ENCODE data around the gene ALDH1B1.

Gene ALDH1B1

DNA sequence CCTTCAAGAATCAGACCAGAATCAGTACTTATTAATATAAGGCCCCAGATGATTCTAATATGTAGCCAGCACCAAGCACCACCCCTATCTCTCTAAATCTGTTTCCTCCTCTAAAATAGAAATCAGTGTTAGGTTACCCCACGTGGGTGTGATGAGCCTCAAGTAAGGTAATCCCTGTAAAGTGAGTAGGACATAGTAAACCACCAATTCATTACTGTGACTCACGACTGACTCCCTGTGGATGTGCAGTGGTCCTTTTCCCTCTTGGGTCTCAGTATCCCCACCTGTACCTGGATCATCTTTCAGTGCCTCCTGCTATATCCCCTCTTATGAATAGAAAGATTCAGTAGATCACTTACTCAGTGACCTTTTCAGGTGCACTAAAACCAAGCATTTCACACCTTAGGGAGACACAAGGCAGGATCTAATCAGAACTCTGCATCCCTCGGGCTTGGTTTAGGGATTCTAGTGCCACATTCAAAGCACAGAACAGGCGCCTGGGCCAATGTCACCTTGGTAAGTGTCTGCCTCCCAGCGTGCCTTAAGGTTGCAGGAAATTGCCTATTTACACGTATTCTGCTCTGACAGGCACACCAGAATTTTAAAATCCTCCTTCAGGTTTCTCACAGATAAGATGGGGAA is 12.2 kb upstream of the ALDH1B1 start:
- no peak for DNase-seq (ENCODE audit: low read depth)

DNA sequence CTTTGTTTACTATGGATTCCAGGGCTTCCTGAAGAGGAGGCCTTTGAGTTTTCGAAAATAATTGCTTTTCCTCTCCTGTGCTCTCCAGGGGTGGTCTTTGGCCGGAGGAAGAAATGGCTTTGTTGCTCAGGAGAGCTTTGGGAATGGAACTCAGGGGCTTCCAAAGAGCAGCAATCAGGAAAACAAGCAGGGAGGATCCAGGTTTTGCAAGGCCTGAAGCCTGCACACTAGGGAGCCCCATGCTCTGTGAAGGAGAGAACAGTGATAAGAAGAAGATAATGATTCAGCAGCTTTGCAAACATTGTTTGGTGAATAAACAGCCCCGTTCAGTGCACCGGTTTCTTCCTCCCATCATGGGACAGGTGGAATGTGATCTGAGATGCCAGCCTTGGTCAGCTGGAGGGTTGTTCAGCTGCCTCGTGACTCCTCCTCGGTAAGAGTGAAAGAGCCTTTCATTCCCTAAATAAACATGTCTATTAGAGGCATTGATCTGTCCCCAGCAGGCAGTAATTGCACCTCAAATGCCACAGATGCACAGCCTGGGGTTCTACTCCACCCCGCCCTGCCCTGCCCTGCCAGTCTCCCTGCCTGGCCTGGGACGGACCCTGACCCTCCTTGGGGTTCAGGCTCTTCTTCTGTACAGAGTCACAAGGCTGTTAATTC is 11.5 kb upstream of the ALDH1B1 start:
- H3K4me3 ChIP-seq (ENCODE audit: low read depth, low read length) = no peak overlapping the region
- TF ChIP-seq, protein P1, sequence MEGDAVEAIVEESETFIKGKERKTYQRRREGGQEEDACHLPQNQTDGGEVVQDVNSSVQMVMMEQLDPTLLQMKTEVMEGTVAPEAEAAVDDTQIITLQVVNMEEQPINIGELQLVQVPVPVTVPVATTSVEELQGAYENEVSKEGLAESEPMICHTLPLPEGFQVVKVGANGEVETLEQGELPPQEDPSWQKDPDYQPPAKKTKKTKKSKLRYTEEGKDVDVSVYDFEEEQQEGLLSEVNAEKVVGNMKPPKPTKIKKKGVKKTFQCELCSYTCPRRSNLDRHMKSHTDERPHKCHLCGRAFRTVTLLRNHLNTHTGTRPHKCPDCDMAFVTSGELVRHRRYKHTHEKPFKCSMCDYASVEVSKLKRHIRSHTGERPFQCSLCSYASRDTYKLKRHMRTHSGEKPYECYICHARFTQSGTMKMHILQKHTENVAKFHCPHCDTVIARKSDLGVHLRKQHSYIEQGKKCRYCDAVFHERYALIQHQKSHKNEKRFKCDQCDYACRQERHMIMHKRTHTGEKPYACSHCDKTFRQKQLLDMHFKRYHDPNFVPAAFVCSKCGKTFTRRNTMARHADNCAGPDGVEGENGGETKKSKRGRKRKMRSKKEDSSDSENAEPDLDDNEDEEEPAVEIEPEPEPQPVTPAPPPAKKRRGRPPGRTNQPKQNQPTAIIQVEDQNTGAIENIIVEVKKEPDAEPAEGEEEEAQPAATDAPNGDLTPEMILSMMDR (IDR thresholded peaks at IDR 0.05; ENCODE audit: low read depth, low read length) = no peak
- no peak for TF ChIP-seq MYC (IDR thresholded peaks at IDR 0.05; ENCODE audit: low read depth, low read length)
- TF ChIP-seq, protein P2, sequence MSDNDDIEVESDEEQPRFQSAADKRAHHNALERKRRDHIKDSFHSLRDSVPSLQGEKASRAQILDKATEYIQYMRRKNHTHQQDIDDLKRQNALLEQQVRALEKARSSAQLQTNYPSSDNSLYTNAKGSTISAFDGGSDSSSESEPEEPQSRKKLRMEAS (IDR thresholded peaks at IDR 0.05; ENCODE audit: low read depth, low read length) = no peak
- TF ChIP-seq POLR2A (IDR thresholded peaks at IDR 0.05; ENCODE audit: extremely low read depth, insufficient read length) = no peak
- DNase-seq (ENCODE audit: low read depth) = no peak

More for the DNA sequence above, 12.2 kb upstream of the ALDH1B1 start:
- no peak overlapping the region for H3K4me3 ChIP-seq (ENCODE audit: low read depth, low read length)
- TF ChIP-seq, protein P1 (IDR thresholded peaks at IDR 0.05; ENCODE audit: low read depth, low read length) = no peak
- TF ChIP-seq MYC (IDR thresholded peaks at IDR 0.05; ENCODE audit: low read depth, low read length) = no peak
- TF ChIP-seq, protein P2 (IDR thresholded peaks at IDR 0.05; ENCODE audit: low read depth, low read length) = no peak
- TF ChIP-seq POLR2A (IDR thresholded peaks at IDR 0.05; ENCODE audit: extremely low read depth, insufficient read length) = no peak

DNA sequence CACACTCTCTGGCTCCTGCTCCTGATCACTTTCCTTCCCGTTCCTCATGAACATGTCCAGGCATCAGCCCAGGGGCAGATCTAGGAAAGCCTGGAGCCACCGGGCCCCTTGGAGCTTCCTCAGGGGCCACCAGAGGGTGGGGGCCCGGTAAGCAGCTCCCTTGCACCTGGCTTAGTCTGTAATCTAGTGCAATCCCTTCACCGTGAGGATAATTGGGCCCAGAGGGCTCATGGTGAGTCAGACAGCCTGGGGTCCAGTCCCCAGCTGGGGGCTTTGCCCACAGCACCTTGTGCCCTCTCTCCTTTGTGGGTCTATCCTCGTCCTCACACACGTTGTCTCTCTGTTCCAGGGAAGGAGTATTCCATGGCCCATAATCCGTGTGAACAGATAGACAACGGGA is 10.4 kb upstream of the ALDH1B1 start:
- TF ChIP-seq POLR2A (IDR thresholded peaks at IDR 0.05; ENCODE audit: extremely low read depth, insufficient read length) (no peak), MYC (IDR thresholded peaks at IDR 0.05; ENCODE audit: low read depth, low read length) (no peak)
- TF ChIP-seq, protein P2 (IDR thresholded peaks at IDR 0.05; ENCODE audit: low read depth, low read length) = no peak
- TF ChIP-seq, protein P1 (IDR thresholded peaks at IDR 0.05; ENCODE audit: low read depth, low read length) = no peak
- no peak for DNase-seq (ENCODE audit: low read depth)

DNA sequence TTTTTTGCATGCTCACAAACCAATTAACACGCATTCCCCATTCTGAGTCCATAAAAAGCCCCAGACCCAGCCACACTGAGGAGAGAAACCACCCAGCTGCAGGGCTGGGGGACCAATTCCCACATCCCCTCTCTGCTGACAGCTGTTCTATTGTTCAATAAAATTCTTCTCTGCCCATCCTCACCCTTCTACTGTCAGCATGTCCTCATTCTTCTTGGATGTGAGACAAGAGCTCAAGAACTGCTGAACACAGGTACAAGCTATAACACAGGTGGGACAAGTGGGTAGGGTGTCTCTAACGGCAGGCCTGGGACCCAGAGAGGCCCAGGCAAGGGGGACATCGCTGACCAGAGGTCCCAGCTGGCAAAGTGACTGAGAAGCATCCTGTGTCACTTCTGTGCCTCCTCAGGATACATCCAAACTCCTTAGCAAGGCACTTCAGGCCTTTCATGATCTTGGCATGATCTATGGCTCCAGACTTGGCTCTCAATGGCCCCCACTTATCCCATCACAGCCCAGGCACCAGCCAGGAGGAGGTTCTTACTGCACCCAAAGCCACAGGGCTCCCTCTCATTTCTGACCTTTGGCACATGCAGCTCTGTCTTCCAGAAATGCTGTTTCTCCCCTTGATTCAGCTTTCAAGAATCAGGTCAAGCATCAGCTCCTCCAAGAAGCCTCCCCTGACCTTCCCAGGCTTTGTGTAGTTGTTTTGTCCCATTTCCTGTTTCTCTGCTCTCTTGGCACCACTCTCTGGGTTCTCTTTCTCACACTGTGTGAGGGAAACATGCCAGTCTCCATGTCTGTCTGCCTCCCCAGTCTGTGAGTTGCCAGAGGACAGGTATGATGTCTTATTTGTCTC is 7.3 kb upstream of the ALDH1B1 start:
- DNase-seq (ENCODE audit: low read depth) = no peak
- TF ChIP-seq, protein P1 (IDR thresholded peaks at IDR 0.05; ENCODE audit: low read depth, low read length) = no peak
- TF ChIP-seq POLR2A (IDR thresholded peaks at IDR 0.05; ENCODE audit: extremely low read depth, insufficient read length) (no peak), MYC (IDR thresholded peaks at IDR 0.05; ENCODE audit: low read depth, low read length) (no peak)
- TF ChIP-seq, protein P2 (IDR thresholded peaks at IDR 0.05; ENCODE audit: low read depth, low read length) = no peak
- no peak overlapping the region for H3K4me3 ChIP-seq (ENCODE audit: low read depth, low read length)

More for the DNA sequence above, 10.4 kb upstream of the ALDH1B1 start:
- H3K4me3 ChIP-seq (ENCODE audit: low read depth, low read length) = no peak overlapping the region

DNA sequence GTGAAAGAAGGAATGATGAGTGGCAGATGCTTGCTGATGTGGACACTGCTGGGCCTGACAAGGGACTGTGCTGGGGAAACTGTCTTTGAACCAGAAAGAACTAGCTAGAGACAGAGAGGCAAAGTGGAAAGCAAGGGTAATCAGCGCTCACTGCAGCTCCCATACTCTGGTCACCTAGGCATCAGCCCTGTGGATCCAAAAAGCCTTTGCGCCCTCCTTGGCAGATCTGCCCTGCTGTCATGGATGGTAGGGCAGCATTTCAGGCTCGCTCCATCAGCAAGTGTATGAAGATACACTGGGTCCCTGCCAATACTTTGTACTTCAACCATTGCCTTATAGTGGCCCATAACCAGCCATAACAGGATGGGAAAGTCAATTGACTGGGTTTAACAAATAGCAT is 6.6 kb upstream of the ALDH1B1 start:
- DNase-seq (ENCODE audit: low read depth) = no peak
- no peak overlapping the region for H3K4me3 ChIP-seq (ENCODE audit: low read depth, low read length)
- TF ChIP-seq, protein P1 (IDR thresholded peaks at IDR 0.05; ENCODE audit: low read depth, low read length) = no peak
- TF ChIP-seq MYC (IDR thresholded peaks at IDR 0.05; ENCODE audit: low read depth, low read length) (no peak), POLR2A (IDR thresholded peaks at IDR 0.05; ENCODE audit: extremely low read depth, insufficient read length) (no peak)
- TF ChIP-seq, protein P2 (IDR thresholded peaks at IDR 0.05; ENCODE audit: low read depth, low read length) = no peak
